HEK293 (cell line): ENCODE results near the gene CHRNE.

Experiments used
- ATF2 ChIP-seq: fragments of 450-650 bp; formaldehyde crosslinking; IDR thresholded peaks from 2 replicates; pipeline ENCODE4 v1.5.1; 2016; ENCODE audit warnings: missing biosample characterization, missing genetic modification characterization, low read depth
- CTCF ChIP-seq: fragments of 450-650 bp; formaldehyde crosslinking; IDR thresholded peaks from 2 replicates; pipeline ENCODE4 v1.5.1; 2016; ENCODE audit warnings: missing biosample characterization, missing genetic modification characterization
- PRDM2 ChIP-seq: fragments of 450-650 bp; formaldehyde crosslinking; IDR thresholded peaks from 2 replicates; pipeline ENCODE4 v1.5.1; 2016; ENCODE audit warnings: missing biosample characterization, missing genetic modification characterization, borderline replicate concordance
- ZNF112 ChIP-seq: fragments of 450-650 bp; formaldehyde crosslinking; IDR thresholded peaks from 2 replicates; pipeline ENCODE4 v1.5.0; 2017; ENCODE audit warnings: missing biosample characterization, missing genetic modification characterization
- ZNF18 ChIP-seq: fragments of 450-650 bp; formaldehyde crosslinking; IDR thresholded peaks from 2 replicates; pipeline ENCODE4 v1.5.1; 2016; ENCODE audit warnings: missing biosample characterization, missing genetic modification characterization
- ZNF629 ChIP-seq: fragments of 450-650 bp; formaldehyde crosslinking; IDR thresholded peaks from 2 replicates; pipeline ENCODE4 v1.5.1; 2017; ENCODE audit warnings: missing biosample characterization, missing genetic modification characterization

- no peak for TF ChIP-seq PRDM2 (tag by site-specific recombination)
- TF ChIP-seq ZNF629 (tag by site-specific recombination), result no peak
- no peak for TF ChIP-seq CTCF
- TF ChIP-seq ATF2 (tag by site-specific recombination), result no peak
- TF ChIP-seq ZNF18 (tag by site-specific recombination), result no peak
- TF ChIP-seq ZNF112 (tag by site-specific recombination), result no peak
These were observed 46.5 kb downstream of the CHRNE start for GRCh38 chr17:4856271-4856936.
